HG02970 (cell line): Measurements from ENCODE around the gene PGM3.

Experiments
- ATAC-seq: cut with Tn5 transposase; IDR thresholded peaks from one replicate; pipeline ENCODE4 v1.9.1; 2021; ENCODE audit warnings: mild to moderate bottlenecking, moderate library complexity, moderate number of reproducible peaks; ENCODE audit not compliant: unreplicated experiment, low FRiP score

Gene PGM3

GRCh38 chr6:83185096-83185495 is 8.0 kb downstream of the PGM3 start:
- no peak for ATAC-seq

GRCh38 chr6:83183082-83183828 is 9.8 kb downstream of the PGM3 start:
- no peak for ATAC-seq

- ATAC-seq = no peak
Observed at GRCh38 chr6:83182114-83182513, 11.0 kb downstream of the PGM3 start.

GRCh38 chr6:83180426-83180950 is 12.6 kb downstream of the PGM3 start:
- ATAC-seq = no peak

- ATAC-seq = no peak
Observed at GRCh38 chr6:83176246-83176645, 16.8 kb downstream of the PGM3 start.

GRCh38 chr6:83169511-83169910 is 23.6 kb downstream of the PGM3 start:
- ATAC-seq = no peak

- ATAC-seq = no peak
Observed at GRCh38 chr6:83169106-83169505, 24.0 kb downstream of the PGM3 start.

GRCh38 chr6:83168556-83168955 is 24.5 kb downstream of the PGM3 start:
- ATAC-seq = no peak

GRCh38 chr6:83167726-83168278 is 25.3 kb downstream of the PGM3 start:
- ATAC-seq = no peak

GRCh38 chr6:83160167-83160566 is 32.9 kb downstream of the PGM3 start:
- ATAC-seq = no peak

GRCh38 chr6:83155794-83156193 is 37.3 kb downstream of the PGM3 start:
- no peak for ATAC-seq

GRCh38 chr6:83153883-83154521 is 39.1 kb downstream of the PGM3 start:
- ATAC-seq = no peak

- ATAC-seq = no peak
Observed at GRCh38 chr6:83152913-83153312, 40.2 kb downstream of the PGM3 start.

- no peak for ATAC-seq
Observed at GRCh38 chr6:83151114-83151513, 42.0 kb downstream of the PGM3 start.

GRCh38 chr6:83138758-83139157 is 54.3 kb downstream of the PGM3 start:
- no peak for ATAC-seq

- ATAC-seq = no peak
Observed at GRCh38 chr6:83138118-83138722, 54.8 kb downstream of the PGM3 start.

GRCh38 chr6:83132121-83132520 is 60.9 kb downstream of the PGM3 start:
- ATAC-seq = no peak

- ATAC-seq = no peak
Observed at GRCh38 chr6:83127976-83128375, 65.1 kb downstream of the PGM3 start.

GRCh38 chr6:83127258-83127657 is 65.8 kb downstream of the PGM3 start:
- no peak for ATAC-seq

GRCh38 chr6:83126807-83127206 is 66.3 kb downstream of the PGM3 start:
- no peak for ATAC-seq

- no peak for ATAC-seq
Observed at GRCh38 chr6:83126223-83126622, 66.8 kb downstream of the PGM3 start.
